SH-SY5Y (cell line): ENCODE data around the gene CBLN3.

Experiments
- GATA2 ChIP-seq: IDR thresholded peaks from 2 replicates; pipeline ENCODE4 v1.6.1; 2011; ENCODE audit warnings: mild to moderate bottlenecking, low read depth, low read length
- GATA3 ChIP-seq: IDR thresholded peaks from 2 replicates; pipeline ENCODE4 v1.6.1; 2011; ENCODE audit warnings: low read depth, mild to moderate bottlenecking, low read length, moderate library complexity

- TF ChIP-seq GATA3, result no peak
- no peak for TF ChIP-seq GATA2
Observed at GRCh38 chr14:24415421-24416253, 13.8 kb downstream of the CBLN3 start.
